Glutamatergic neuron (in vitro differentiated cells): Measurements from ENCODE around the gene FAM50A. TPM values are rescaled to one million over a fixed set of nuclear protein-coding genes. Genes with fewer than 3 reads are reported as not detected.

Experiments used
- DNase-seq: peaks from one replicate; pipeline ENCODE4 v3.0.0; 2022
- H3K27ac Mint-ChIP-seq: one replicate; pipeline ENCODE4 v1.8.0; 2020; ENCODE audit warnings: mild to moderate bottlenecking, mixed read lengths, inconsistent platforms; ENCODE audit not compliant: unreplicated experiment
- H3K27me3 Mint-ChIP-seq: one replicate; pipeline ENCODE4 v1.8.0; 2020; ENCODE audit warnings: mild to moderate bottlenecking, moderate library complexity, mixed read lengths, inconsistent platforms; ENCODE audit not compliant: unreplicated experiment
- H3K36me3 Mint-ChIP-seq: one replicate; pipeline ENCODE4 v1.8.0; 2020; ENCODE audit warnings: mild to moderate bottlenecking, mixed read lengths, inconsistent platforms; ENCODE audit not compliant: unreplicated experiment
- H3K4me1 Mint-ChIP-seq: one replicate; pipeline ENCODE4 v1.8.0; 2020; ENCODE audit warnings: mild to moderate bottlenecking, low read depth, mixed read lengths, inconsistent platforms; ENCODE audit not compliant: unreplicated experiment
- H3K4me3 Mint-ChIP-seq: one replicate; pipeline ENCODE4 v1.8.0; 2020; ENCODE audit warnings: mild to moderate bottlenecking, mixed read lengths, inconsistent platforms; ENCODE audit not compliant: unreplicated experiment
- H3K9me3 Mint-ChIP-seq: one replicate; pipeline ENCODE4 v1.8.0; 2020; ENCODE audit warnings: mild to moderate bottlenecking, moderate library complexity, mixed read lengths, inconsistent platforms; ENCODE audit not compliant: unreplicated experiment
- CTCF ChIP-seq: fragments of 200-600 bp; sonication (generic); IDR thresholded peaks from one replicate; pipeline ENCODE4 v1.5.0; 2021; ENCODE audit not compliant: partially characterized antibody, unreplicated experiment
- total RNA-seq: library from RNA; stranded (reverse); fragmentation: NEBNext Ultra II Directional; extraction: Animal tissue kit (Norgen Biotek cat#: 25700); gene quantifications from one replicate; pipeline ENCODE4 v1.2.1, GENCODE V29; 2021; ENCODE audit not compliant: unreplicated experiment

Gene FAM50A
- total RNA-seq, 1 donor from 2014 or later: 125 TPM

GRCh38 chrX:154441564-154441963, 2.4 kb upstream of the FAM50A start:
- Mint-ChIP-seq H3K27me3 (peaks cover 6% of the 10 kb centered on the region), H3K36me3 (no peaks in the 10 kb centered on the region), H3K27ac (no peak overlapping the region), H3K4me3 (no peak overlapping the region), H3K4me1 (peaks cover 2% of the 10 kb centered on the region), H3K9me3 (no peaks in the 10 kb centered on the region)
- TF ChIP-seq CTCF: no peak
- no peak for DNase-seq

GRCh38 chrX:154441984-154442707, 1.8 kb upstream of the FAM50A start:
- DNase-seq: no peak
- no peak for TF ChIP-seq CTCF
- H3K27ac Mint-ChIP-seq: no peak overlapping the region
- H3K4me1 Mint-ChIP-seq: peaks cover 2% of the 10 kb centered on the region
- peaks cover 6% of the 10 kb centered on the region for H3K27me3 Mint-ChIP-seq
- H3K36me3 Mint-ChIP-seq: no peaks in the 10 kb centered on the region
- no peak overlapping the region for H3K4me3 Mint-ChIP-seq
- H3K9me3 Mint-ChIP-seq: no peaks in the 10 kb centered on the region

GRCh38 chrX:154443479-154443910, 446 bp upstream of the FAM50A start:
- peak; percentile 29 for DNase-seq
- no peak for TF ChIP-seq CTCF
- peak overlapping the region; percentile 84 for H3K27ac Mint-ChIP-seq
- peaks cover 2% of the 10 kb centered on the region for H3K4me1 Mint-ChIP-seq
- H3K27me3 Mint-ChIP-seq: no peaks in the 10 kb centered on the region
- no peaks in the 10 kb centered on the region for H3K36me3 Mint-ChIP-seq
- peak overlapping the region; percentile 80 for H3K4me3 Mint-ChIP-seq
- no peaks in the 10 kb centered on the region for H3K9me3 Mint-ChIP-seq

- H3K27ac Mint-ChIP-seq: no peak overlapping the region
- H3K27me3 Mint-ChIP-seq: no peaks in the 10 kb centered on the region
- no peak for DNase-seq
- H3K9me3 Mint-ChIP-seq: no peaks in the 10 kb centered on the region
- no peaks in the 10 kb centered on the region for H3K4me1 Mint-ChIP-seq
- H3K4me3 Mint-ChIP-seq: peak overlapping the region; percentile 65
- H3K36me3 Mint-ChIP-seq: no peaks in the 10 kb centered on the region
- no peak for TF ChIP-seq CTCF
These were observed 860 bp downstream of the FAM50A start for GRCh38 chrX:154444755-154445246.

- Mint-ChIP-seq H3K9me3 (no peaks in the 10 kb centered on the region), H3K4me3 (peak overlapping the region; percentile 30), H3K4me1 (no peaks in the 10 kb centered on the region)
These were observed 1.8 kb downstream of the FAM50A start for GRCh38 chrX:154445776-154446175.

More at GRCh38 chrX:154445776-154446175, 1.8 kb downstream of the FAM50A start:
- no peaks in the 10 kb centered on the region for H3K36me3 Mint-ChIP-seq
- H3K27ac Mint-ChIP-seq: no peak overlapping the region
- H3K27me3 Mint-ChIP-seq: no peaks in the 10 kb centered on the region
- no peak for TF ChIP-seq CTCF
- no peak for DNase-seq
